ENCODE results near the gene IRX4. TPM values are rescaled to one million over a fixed set of nuclear protein-coding genes. Genes with fewer than 3 reads are reported as not detected.

The IRX4 gene
- total RNA-seq, 1 experiment from 2014 or later, result 44.7 TPM

- H3K36me3 Mint-ChIP-seq (ENCODE audit: insufficient read depth, unreplicated experiment), result peaks cover 29% of the 10 kb centered on the region
- H3K4me1 Mint-ChIP-seq (ENCODE audit: insufficient read depth, unreplicated experiment), result peaks cover 22% of the 10 kb centered on the region
- no peaks in the 10 kb centered on the region for H3K9me3 Mint-ChIP-seq (ENCODE audit: unreplicated experiment)
- DNase-seq (ENCODE audit: unreplicated experiment), result peak; percentile 42
- H3K27ac Mint-ChIP-seq (ENCODE audit: low read depth, unreplicated experiment), result peak overlapping the region; percentile 99
- H3K4me3 Mint-ChIP-seq (ENCODE audit: unreplicated experiment), result peak overlapping the region; percentile 97
- no peaks in the 10 kb centered on the region for H3K27me3 Mint-ChIP-seq (ENCODE audit: insufficient read depth, unreplicated experiment)
- TF ChIP-seq CTCF (IDR thresholded peaks at IDR 0.05; ENCODE audit: unreplicated experiment), result no peak
- ChIA-PET CTCF (interaction anchor here (0.6 to 1.7 kb wide), 2 partner anchors 78 to 644 kb away, joined by 4 read pairs; no protein-coding TSS in a partner anchor), POLR2A (interaction anchor here (1.0 to 10.3 kb wide), 8 partner anchors 8 to 865 kb away, joined by 3 to 144 read pairs (median 64); partner anchors contain the start of genes MRPL36 and NDUFS6)
- intact Hi-C loops (cut with micrococcal nuclease), result loop anchor here (2.0 to 5.0 kb wide), 5 partner anchors 63 to 861 kb away; partner anchors contain the start of gene NDUFS6
- no TSS peak for BruUV-seq (replicated peaks)
Observed at GRCh38 chr5:1885404-1885755, 2.7 kb upstream of the IRX4 start.

DNA sequence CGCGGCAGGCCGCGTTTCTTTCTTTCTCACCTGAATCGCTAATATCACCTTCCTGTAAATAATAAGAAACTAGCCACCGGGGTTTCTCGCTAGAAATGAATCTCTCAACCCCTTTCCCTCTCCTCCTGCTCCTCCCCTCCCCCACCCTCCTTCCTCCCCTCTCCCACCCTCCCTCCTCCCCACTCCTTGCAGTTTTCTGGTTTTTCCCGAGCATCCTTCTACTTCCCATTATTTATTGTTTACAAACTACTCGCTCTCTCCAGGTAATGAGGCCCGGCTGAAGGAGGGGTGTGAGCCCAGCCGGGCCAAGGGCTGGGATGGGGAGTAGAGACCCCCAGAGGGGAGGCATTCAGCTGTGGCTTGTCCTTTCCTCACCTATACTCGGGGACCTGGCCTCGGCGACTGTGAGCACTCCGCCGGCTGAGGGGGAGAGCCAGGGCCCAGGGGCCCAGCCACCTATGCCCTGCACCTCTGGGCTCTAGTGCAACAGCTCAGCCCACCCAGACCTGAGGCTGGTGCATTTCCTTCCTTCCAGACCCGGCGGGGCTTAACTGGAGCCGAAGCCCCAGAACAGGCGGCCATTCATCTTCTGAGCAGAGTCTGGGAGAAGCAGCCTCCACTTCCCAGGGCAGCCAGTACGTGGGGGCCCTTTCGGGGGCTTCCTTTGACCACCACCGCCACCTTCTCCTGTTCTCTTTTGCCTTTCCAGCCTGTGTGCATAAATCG lies 2.1 kb upstream of the IRX4 start:
- ChIA-PET POLR2A (interaction anchor here (0.6 to 10.3 kb wide), 20 partner anchors 8 to 884 kb away, joined by 3 to 144 read pairs (median 7); partner anchors contain the start of genes MRPL36 and NDUFS6), CTCF (interaction anchor here (0.5 to 0.6 kb wide), 2 partner anchors 644 to 677 kb away, joined by 3 to 4 read pairs; no protein-coding TSS in a partner anchor)
- no peaks in the 10 kb centered on the region for H3K27me3 Mint-ChIP-seq (ENCODE audit: insufficient read depth, unreplicated experiment)
- H3K4me1 Mint-ChIP-seq (ENCODE audit: insufficient read depth, unreplicated experiment), result peaks cover 20% of the 10 kb centered on the region
- DNase-seq (ENCODE audit: unreplicated experiment), result peak; percentile 40
- BruUV-seq (replicated peaks), result no TSS peak
- no peak for TF ChIP-seq CTCF (IDR thresholded peaks at IDR 0.05; ENCODE audit: unreplicated experiment)
- H3K36me3 Mint-ChIP-seq (ENCODE audit: insufficient read depth, unreplicated experiment), result peaks cover 34% of the 10 kb centered on the region
- H3K4me3 Mint-ChIP-seq (ENCODE audit: unreplicated experiment), result peak overlapping the region; percentile 97
- H3K9me3 Mint-ChIP-seq (ENCODE audit: unreplicated experiment), result no peaks in the 10 kb centered on the region
- intact Hi-C loops (cut with micrococcal nuclease), result loop anchor here (2.0 to 5.0 kb wide), 6 partner anchors 64 to 862 kb away; partner anchors contain the start of gene NDUFS6
- H3K27ac Mint-ChIP-seq (ENCODE audit: low read depth, unreplicated experiment), result peak overlapping the region; percentile 99

- peak overlapping the region; percentile 97 for H3K4me3 Mint-ChIP-seq (ENCODE audit: unreplicated experiment)
- peak overlapping the region; percentile 99 for H3K27ac Mint-ChIP-seq (ENCODE audit: low read depth, unreplicated experiment)
- no peaks in the 10 kb centered on the region for H3K27me3 Mint-ChIP-seq (ENCODE audit: insufficient read depth, unreplicated experiment)
- no peaks in the 10 kb centered on the region for H3K9me3 Mint-ChIP-seq (ENCODE audit: unreplicated experiment)
- DNase-seq (ENCODE audit: unreplicated experiment), result peak; percentile 88
- H3K4me1 Mint-ChIP-seq (ENCODE audit: insufficient read depth, unreplicated experiment), result peaks cover 15% of the 10 kb centered on the region
- no peak for TF ChIP-seq CTCF (IDR thresholded peaks at IDR 0.05; ENCODE audit: unreplicated experiment)
- BruUV-seq (replicated peaks), result TSS peak; percentile 16
- peaks cover 41% of the 10 kb centered on the region for H3K36me3 Mint-ChIP-seq (ENCODE audit: insufficient read depth, unreplicated experiment)
- POLR2A ChIA-PET, result interaction anchor here (0.6 to 10.3 kb wide), 22 partner anchors 7 to 1475 kb away, joined by 3 to 144 read pairs (median 4); partner anchors contain the start of genes MRPL36 and NDUFS6
- CTCF ChIA-PET, result interaction anchor here (0.5 kb wide), 1 partner anchor 678 kb away, joined by 3 read pairs; no protein-coding TSS in a partner anchor
- intact Hi-C loops (cut with micrococcal nuclease), result loop anchor here (1.0 to 5.0 kb wide), 8 partner anchors 65 to 863 kb away; partner anchors contain the start of gene NDUFS6
Observed at GRCh38 chr5:1883925-1884677, 1.4 kb upstream of the IRX4 start.

All from MCF 10A (cell line).